PC-9 (cell line): Measurements from ENCODE around the gene ZSWIM9. TPM values are rescaled to one million over a fixed set of nuclear protein-coding genes. Genes with fewer than 3 reads are reported as not detected.

Source experiments
- BruUV-seq: library from RNA; stranded (reverse); fragments of 400-500 nt; replicated peaks from 2 replicates; lab custom pipeline; 2021; lab: Mats Ljungman, UMichigan
- CTCF ChIA-PET: fragments of 300-600 bp; sonication (Branson Sonifier 250); formaldehyde crosslinking; loops from one replicate; lab custom pipeline; 2022; ENCODE audit warnings: antibody characterized with exemption; lab: Charles Lee
- POLR2A ChIA-PET: fragments of 300-600 bp; sonication (Branson Sonifier 250); formaldehyde crosslinking; loops from one replicate; lab custom pipeline; 2022; ENCODE audit warnings: antibody characterized with exemption; ENCODE audit not compliant: unreplicated experiment; lab: Charles Lee
- DNase-seq, 2 experiments: peaks; one replicate each; pipeline versions ENCODE4 v3.0.0 to v3.0.0-alpha.2; 2015 to 2022; ENCODE audit warnings: mixed read lengths in 1 of 2
- H2AFZ ChIP-seq: fragments of 200-600 bp; sonication (generic); 2 replicates; pipeline ENCODE4 v1.8.1; 2017; ENCODE audit warnings: antibody characterized with exemption
- H3F3A ChIP-seq: fragments of 200-600 bp; sonication (generic); 2 replicates; pipeline ENCODE4 v1.8.1; 2017; ENCODE audit warnings: antibody characterized with exemption, mild to moderate bottlenecking, low read depth; ENCODE audit not compliant: insufficient read depth
- H3K27ac ChIP-seq: fragments of 200-600 bp; sonication (generic); 2 replicates; pipeline ENCODE4 v1.6.1; 2016; ENCODE audit warnings: mixed run types
- H3K27me3 ChIP-seq: fragments of 200-600 bp; sonication (generic); 2 replicates; pipeline ENCODE4 v1.6.1; 2016; ENCODE audit warnings: low read depth, mixed run types; ENCODE audit not compliant: insufficient read depth
- H3K36me3 ChIP-seq: fragments of 200-600 bp; sonication (generic); 2 replicates; pipeline ENCODE4 v1.6.1; 2016; ENCODE audit warnings: low read depth, mixed run types
- H3K4me1 ChIP-seq: fragments of 200-600 bp; sonication (generic); replicated peaks from 2 replicates; pipeline ENCODE4 v1.6.1; 2016; ENCODE audit warnings: mixed run types; ENCODE audit not compliant: insufficient read depth
- H3K4me2 ChIP-seq: fragments of 200-600 bp; sonication (generic); 2 replicates; pipeline ENCODE4 v1.6.1; 2017; ENCODE audit warnings: mixed run types
- H3K4me3 ChIP-seq: fragments of 200-600 bp; sonication (generic); 2 replicates; pipeline ENCODE4 v1.6.1; 2016; ENCODE audit warnings: mixed run types
- H3K79me2 ChIP-seq: fragments of 200-600 bp; sonication (generic); 2 replicates; pipeline ENCODE4 v1.6.1; 2017; ENCODE audit warnings: low read depth, mixed run types
- H3K9me2 ChIP-seq: fragments of 200-600 bp; sonication (generic); 2 replicates; pipeline ENCODE4 v1.8.1; 2017; ENCODE audit warnings: mild to moderate bottlenecking; ENCODE audit not compliant: insufficient read depth
- H3K9me3 ChIP-seq: fragments of 200-600 bp; sonication (generic); 2 replicates; pipeline ENCODE4 v1.8.1; 2016; ENCODE audit warnings: low read depth; ENCODE audit not compliant: insufficient read depth
- H4K20me1 ChIP-seq: fragments of 200-600 bp; sonication (generic); 2 replicates; pipeline ENCODE4 v1.8.1; 2017; ENCODE audit not compliant: insufficient read depth
- CTCF ChIP-seq: fragments of 200-600 bp; sonication (generic); conservative IDR thresholded peaks from 2 replicates; pipeline ENCODE4 v1.6.1; 2017; ENCODE audit warnings: mixed run types, antibody characterized with exemption, mild to moderate bottlenecking, moderate library complexity
- EZH2 ChIP-seq: fragments of 200-600 bp; sonication (generic); IDR thresholded peaks from 2 replicates; pipeline ENCODE4 v1.8.0; 2017; ENCODE audit warnings: antibody characterized with exemption, low read depth
- intact Hi-C: fragments of 100-400 bp; cut with micrococcal nuclease; formaldehyde crosslinking; loops from one replicate; pipeline ENCODE4 v1.10.0; 2022; ENCODE audit not compliant: unreplicated experiment
- total RNA-seq: library from RNA; stranded (reverse); gene quantifications from 2 replicates; pipeline ENCODE4 v1.2.3, GENCODE V29; 2021

The ZSWIM9 gene
- total RNA-seq, 1 experiment from 2014 or later = 8.3 TPM

GRCh38 chr19:48148576-48148975 lies 21.9 kb upstream of the ZSWIM9 start:
- Histone ChIP-seq H3K4me2 (no peak overlapping the region), H3K36me3 (peaks cover 25% of the 10 kb centered on the region), H3K9me3 (no peaks in the 10 kb centered on the region), H2AFZ (no peak overlapping the region), H3K9me2 (no peaks in the 10 kb centered on the region), H3K79me2 (no peaks in the 10 kb centered on the region), H3K4me1 (no peaks in the 10 kb centered on the region), H3K27ac (no peak overlapping the region), H3K27me3 (no peaks in the 10 kb centered on the region), H4K20me1 (no peaks in the 10 kb centered on the region), H3K4me3 (no peak overlapping the region), H3F3A (peaks cover 7% of the 10 kb centered on the region; the same call in 1 of the 2 replicates)
- intact Hi-C loops = no loop called here
- POLR2A ChIA-PET = no interaction called here
- TF ChIP-seq CTCF (no peak), EZH2 (no peak)
- no peak for DNase-seq
- BruUV-seq = no TSS peak
- CTCF ChIA-PET = no interaction called here

- Histone ChIP-seq H3K4me2 (no peak overlapping the region), H3K9me2 (no peaks in the 10 kb centered on the region), H3F3A (peaks cover 7% of the 10 kb centered on the region; the same call in 1 of the 2 replicates), H2AFZ (no peak overlapping the region), H4K20me1 (no peaks in the 10 kb centered on the region), H3K79me2 (no peaks in the 10 kb centered on the region), H3K36me3 (peaks cover 25% of the 10 kb centered on the region), H3K4me1 (no peaks in the 10 kb centered on the region), H3K27me3 (no peaks in the 10 kb centered on the region), H3K27ac (no peak overlapping the region), H3K9me3 (no peaks in the 10 kb centered on the region), H3K4me3 (no peak overlapping the region)
- ChIA-PET POLR2A (no interaction called here), CTCF (no interaction called here)
- TF ChIP-seq EZH2 (no peak), CTCF (no peak)
- intact Hi-C loops = no loop called here
- no TSS peak for BruUV-seq
- DNase-seq = no peak
These were observed 21.1 kb upstream of the ZSWIM9 start for GRCh38 chr19:48149430-48149829.

- Histone ChIP-seq H3K27ac (peak overlapping the region; percentile 32; the same call in 1 of the 2 replicates), H3K4me2 (no peak overlapping the region), H3K4me1 (no peaks in the 10 kb centered on the region), H3K9me2 (no peaks in the 10 kb centered on the region), H3K27me3 (no peaks in the 10 kb centered on the region), H3K36me3 (peaks cover 21% of the 10 kb centered on the region), H3F3A (peaks cover 7% of the 10 kb centered on the region; the same call in 1 of the 2 replicates), H3K9me3 (no peaks in the 10 kb centered on the region), H3K4me3 (no peak overlapping the region), H2AFZ (no peak overlapping the region), H3K79me2 (no peaks in the 10 kb centered on the region), H4K20me1 (no peaks in the 10 kb centered on the region)
- DNase-seq = peak; percentile 46 to 54
- ChIA-PET CTCF (interaction anchor here (0.7 kb wide), 1 partner anchor 92 kb away, joined by 6 read pairs; no protein-coding TSS in a partner anchor), POLR2A (no interaction called here)
- BruUV-seq = no TSS peak
- intact Hi-C loops = loop anchor here (1.0 to 5.0 kb wide), 2 partner anchors 45 to 110 kb away; no protein-coding TSS in a partner anchor
- TF ChIP-seq EZH2 = no peak
- peak; percentile 97 for TF ChIP-seq CTCF
These were observed 17.9 kb upstream of the ZSWIM9 start for GRCh38 chr19:48152551-48152950.
